HG03060 (cell line): ENCODE data around the gene PNPLA3.

Experiments
- ATAC-seq: cut with Tn5 transposase; IDR thresholded peaks from one replicate; pipeline ENCODE4 v1.9.1; 2021; ENCODE audit warnings: low read depth, moderate number of reproducible peaks; ENCODE audit not compliant: unreplicated experiment

The PNPLA3 gene

GRCh38 chr22:43923631-43924464, at the start of gene PNPLA3:
Gene PNPLA3 (plus strand): TSS chr22:43923805. CDS start chr22:43923912, 107 bp downstream.
- ATAC-seq, result no peak

GRCh38 chr22:43876866-43877509, 46.6 kb upstream of the PNPLA3 start:
- no peak for ATAC-seq

- ATAC-seq, result no peak
These were observed 45.4 kb upstream of the PNPLA3 start for GRCh38 chr22:43878079-43878795.

- no peak for ATAC-seq
These were observed 44.6 kb upstream of the PNPLA3 start for GRCh38 chr22:43878831-43879550.

GRCh38 chr22:43879901-43880540, 43.6 kb upstream of the PNPLA3 start:
- no peak for ATAC-seq

GRCh38 chr22:43880541-43880991, 43.0 kb upstream of the PNPLA3 start:
- no peak for ATAC-seq

- no peak for ATAC-seq
These were observed 42.2 kb upstream of the PNPLA3 start for GRCh38 chr22:43881091-43882061.

- ATAC-seq, result no peak
These were observed 41.4 kb upstream of the PNPLA3 start for GRCh38 chr22:43882122-43882767.

GRCh38 chr22:43883012-43883661, 40.5 kb upstream of the PNPLA3 start:
- no peak for ATAC-seq

GRCh38 chr22:43883719-43884415, 39.7 kb upstream of the PNPLA3 start:
- no peak for ATAC-seq

- no peak for ATAC-seq
These were observed 38.8 kb upstream of the PNPLA3 start for GRCh38 chr22:43884600-43885318.

GRCh38 chr22:43885319-43885671, 38.3 kb upstream of the PNPLA3 start:
- no peak for ATAC-seq

- ATAC-seq, result no peak
These were observed 37.8 kb upstream of the PNPLA3 start for GRCh38 chr22:43885786-43886185.

GRCh38 chr22:43886231-43886630, 37.4 kb upstream of the PNPLA3 start:
- no peak for ATAC-seq

GRCh38 chr22:43887391-43887790, 36.2 kb upstream of the PNPLA3 start:
- no peak for ATAC-seq

- ATAC-seq, result no peak
These were observed 34.9 kb upstream of the PNPLA3 start for GRCh38 chr22:43888740-43889139.
